HepG2 (cell line): ENCODE data around the gene KRI1. TPM values are rescaled to one million over a fixed set of nuclear protein-coding genes. Genes with fewer than 3 reads are reported as not detected.
A peak's percentile ranks its signal among the peaks of the same experiment; 100 is the strongest.

ENCODE experiments used
- ATF1 ChIP-seq: IDR thresholded peaks from 2 replicates; pipeline ENCODE4 v1.6.1; 2016; ENCODE audit warnings: mild to moderate bottlenecking, control low read depth
- ATF7 ChIP-seq, 2 experiments: fragments of 450-650 bp in 1 of 2; sonication (generic) in 1 of 2; formaldehyde crosslinking in 1 of 2; IDR thresholded peaks; 2 replicates each; pipeline versions ENCODE4 v1.4.0 to v1.6.1; 2016 to 2020; ENCODE audit warnings: antibody characterized with exemption in 1 of 2, mild to moderate bottlenecking in 1 of 2, missing genetic modification reagents in 1 of 2
- ETV5 ChIP-seq: IDR thresholded peaks from 2 replicates; pipeline ENCODE4 v1.6.1; 2018; ENCODE audit warnings: missing biosample characterization, missing genetic modification reagents, inconsistent platforms, borderline replicate concordance
- HNRNPLL ChIP-seq: fragments of 200-400 bp; formaldehyde crosslinking; IDR thresholded peaks from 2 replicates; pipeline ENCODE4 v1.6.1; 2017; ENCODE audit warnings: mild to moderate bottlenecking, low read depth, low read length; ENCODE audit not compliant: poor library complexity, severe bottlenecking
- MATR3 ChIP-seq: sonication (generic); formaldehyde crosslinking; IDR thresholded peaks from 2 replicates; pipeline ENCODE4 v1.4.0; 2020; ENCODE audit warnings: missing genetic modification reagents
- RERE ChIP-seq: IDR thresholded peaks from 2 replicates; pipeline ENCODE4 v1.6.1; 2016; ENCODE audit warnings: low read depth, missing genetic modification reagents, missing compliant biosample characterization
- SP1 ChIP-seq, 2 experiments: fragments of 450-650 bp in 1 of 2; sonication (generic) in 1 of 2; formaldehyde crosslinking in 1 of 2; IDR thresholded peaks; 2 replicates each; pipeline versions ENCODE4 v1.4.0 to v1.6.1; 2016 to 2020; ENCODE audit warnings: missing genetic modification reagents in 1 of 2
- SSRP1 ChIP-seq: IDR thresholded peaks from 2 replicates; pipeline ENCODE4 v1.6.1; 2016; ENCODE audit warnings: control low read depth
- ZBTB40 ChIP-seq, 2 experiments: fragments of 450-650 bp in 1 of 2; sonication (generic) in 1 of 2; formaldehyde crosslinking in 1 of 2; IDR thresholded peaks; 2 replicates each; pipeline versions ENCODE4 v1.6.1 to v1.8.0; 2016 to 2022; ENCODE audit warnings: antibody characterized with exemption in 1 of 2, mild to moderate bottlenecking in 1 of 2, missing genetic modification reagents in 1 of 2
- ZNF101 ChIP-seq: sonication (generic); formaldehyde crosslinking; IDR thresholded peaks from 2 replicates; pipeline ENCODE4 v1.4.0; 2020; ENCODE audit warnings: mild to moderate bottlenecking, low read depth, missing genetic modification reagents, borderline replicate concordance
- ZNF124 ChIP-seq: sonication (generic); formaldehyde crosslinking; IDR thresholded peaks from 2 replicates; pipeline ENCODE4 v1.4.0; 2020; ENCODE audit warnings: missing genetic modification reagents
- ZNF317 ChIP-seq: sonication (generic); formaldehyde crosslinking; IDR thresholded peaks from 2 replicates; pipeline ENCODE4 v1.5.0; 2020; ENCODE audit warnings: mild to moderate bottlenecking, missing genetic modification reagents
- ZNF326 ChIP-seq: sonication (generic); formaldehyde crosslinking; IDR thresholded peaks from 2 replicates; pipeline ENCODE4 v1.4.0; 2020; ENCODE audit warnings: missing genetic modification reagents, borderline replicate concordance
- ZNF441 ChIP-seq: sonication (generic); formaldehyde crosslinking; IDR thresholded peaks from 2 replicates; pipeline ENCODE4 v1.7.0; 2021; ENCODE audit warnings: missing genetic modification reagents, borderline replicate concordance
- polyA plus RNA-seq, 8 experiments: library from polyadenylated mRNA; depleted of rRNA in 3 of 8; stranded (reverse) in 7 of 8; unstranded in 1 of 8; fragments of >200 nt; fragmentation: Illumina TruSeq in 4 of 8; extraction: Trizol in 4 of 8; gene quantifications; 2 replicates each; pipeline versions ENCODE4 v1.2.1 to v1.2.3, GENCODE V29; 2011 to 2016; ENCODE audit warnings: low read depth in 4 of 8, missing spikeins in 1 of 8, mixed read lengths in 1 of 8; ENCODE audit not compliant: insufficient read depth in 1 of 8
- total RNA-seq, 5 experiments: library from RNA; depleted of rRNA; stranded (reverse); fragments of >200 nt; fragmentation: Illumina TruSeq; extraction: Trizol; gene quantifications; 2 replicates each; pipeline ENCODE4 v1.2.3, GENCODE V29; 2016; ENCODE audit warnings: low read depth in 1 of 5

The KRI1 gene
- total and polyA plus RNA-seq, 2 of the 13 experiments (the other 11 are each of a cell fraction or from before 2014, with no cell fraction given): 9.1 to 11.7 TPM

- TF ChIP-seq ATF7 (IDR thresholded peaks at IDR 0.05) (no peak), ATF7 (CRISPR knock-in tag; IDR thresholded peaks at IDR 0.05) (no peak), ZNF326 (CRISPR knock-in tag) (no peak), ETV5 (CRISPR knock-in tag) (peak; percentile 84), MATR3 (no peak), ZNF101 (CRISPR knock-in tag) (no peak), SSRP1 (CRISPR knock-in tag) (no peak), RERE (CRISPR knock-in tag) (no peak), ATF1 (no peak), ZNF317 (CRISPR knock-in tag) (no peak), ZNF124 (CRISPR knock-in tag) (peak; percentile 96), ZBTB40 (IDR thresholded peaks at IDR 0.05) (no peak), ZBTB40 (CRISPR knock-in tag; IDR thresholded peaks at IDR 0.05) (peak; percentile 88), SP1 (IDR thresholded peaks at IDR 0.05) (no peak), SP1 (CRISPR knock-in tag; IDR thresholded peaks at IDR 0.05) (peak; percentile 93), HNRNPLL (peak; percentile 79), ZNF441 (peak; percentile 85)
Measured at GRCh38 chr19:10565567-10566407, at the start of gene KRI1 (continued).
